Measurements from ENCODE around the gene SFXN5.

SFXN5 gene

DNA sequence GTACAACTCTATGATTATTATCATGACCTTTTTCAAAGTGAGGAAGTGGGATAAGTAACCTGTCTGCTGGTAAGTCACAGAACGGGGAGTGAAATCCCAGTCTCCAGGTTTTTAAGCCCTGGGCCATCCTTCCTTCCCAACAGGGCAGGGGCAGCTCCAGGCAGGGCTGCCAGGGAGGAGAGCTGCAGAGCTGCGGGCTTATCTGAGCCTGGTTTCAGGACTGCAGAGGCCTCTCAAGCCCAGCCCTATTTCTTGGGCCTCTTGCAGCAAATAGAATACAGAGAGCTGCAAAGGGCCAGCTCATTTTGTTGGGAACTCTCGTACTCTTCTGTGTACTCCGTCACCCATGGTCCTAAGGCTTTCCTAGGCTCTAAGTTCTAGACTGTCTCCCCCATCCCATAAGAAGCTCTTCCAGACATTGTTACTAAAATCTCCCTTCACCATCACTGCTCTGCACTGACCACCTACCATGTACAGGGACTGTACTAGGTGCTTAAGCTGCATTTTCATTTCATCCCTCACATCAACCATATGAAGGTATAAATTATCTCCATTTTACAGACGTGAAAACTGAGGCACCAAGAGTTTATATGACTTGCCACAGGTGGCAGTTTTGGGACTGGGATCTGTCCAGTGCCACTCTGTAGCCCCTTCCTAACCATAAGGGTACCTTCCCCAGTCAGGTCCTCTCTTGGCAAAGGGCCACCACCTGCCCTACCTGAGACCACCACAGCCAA, 38.1 kb upstream of the SFXN5 start:
- Histone ChIP-seq H3K27me3 (no peaks in the 10 kb centered on the region), H3K4me1 (peaks cover 0 to 51% (median 37%) of the 10 kb centered on the region in 4 donors), H3K4me3 (peak overlapping the region in 1 of 2 donors; percentile 83), H3K9me3 (no peaks in the 10 kb centered on the region), H3K27ac (peak overlapping the region in 1 of 2 donors; percentile 89), H3K36me3 (no peaks in the 10 kb centered on the region)
- peak in 1 of 2 donors; percentile 4 for DNase-seq
- intact Hi-C loops (cut with DNase I; ENCODE audit: low total_unique reads) = no loop called here
- TF ChIP-seq, protein P1, sequence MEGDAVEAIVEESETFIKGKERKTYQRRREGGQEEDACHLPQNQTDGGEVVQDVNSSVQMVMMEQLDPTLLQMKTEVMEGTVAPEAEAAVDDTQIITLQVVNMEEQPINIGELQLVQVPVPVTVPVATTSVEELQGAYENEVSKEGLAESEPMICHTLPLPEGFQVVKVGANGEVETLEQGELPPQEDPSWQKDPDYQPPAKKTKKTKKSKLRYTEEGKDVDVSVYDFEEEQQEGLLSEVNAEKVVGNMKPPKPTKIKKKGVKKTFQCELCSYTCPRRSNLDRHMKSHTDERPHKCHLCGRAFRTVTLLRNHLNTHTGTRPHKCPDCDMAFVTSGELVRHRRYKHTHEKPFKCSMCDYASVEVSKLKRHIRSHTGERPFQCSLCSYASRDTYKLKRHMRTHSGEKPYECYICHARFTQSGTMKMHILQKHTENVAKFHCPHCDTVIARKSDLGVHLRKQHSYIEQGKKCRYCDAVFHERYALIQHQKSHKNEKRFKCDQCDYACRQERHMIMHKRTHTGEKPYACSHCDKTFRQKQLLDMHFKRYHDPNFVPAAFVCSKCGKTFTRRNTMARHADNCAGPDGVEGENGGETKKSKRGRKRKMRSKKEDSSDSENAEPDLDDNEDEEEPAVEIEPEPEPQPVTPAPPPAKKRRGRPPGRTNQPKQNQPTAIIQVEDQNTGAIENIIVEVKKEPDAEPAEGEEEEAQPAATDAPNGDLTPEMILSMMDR (IDR thresholded peaks at IDR 0.05) = no peak

DNA sequence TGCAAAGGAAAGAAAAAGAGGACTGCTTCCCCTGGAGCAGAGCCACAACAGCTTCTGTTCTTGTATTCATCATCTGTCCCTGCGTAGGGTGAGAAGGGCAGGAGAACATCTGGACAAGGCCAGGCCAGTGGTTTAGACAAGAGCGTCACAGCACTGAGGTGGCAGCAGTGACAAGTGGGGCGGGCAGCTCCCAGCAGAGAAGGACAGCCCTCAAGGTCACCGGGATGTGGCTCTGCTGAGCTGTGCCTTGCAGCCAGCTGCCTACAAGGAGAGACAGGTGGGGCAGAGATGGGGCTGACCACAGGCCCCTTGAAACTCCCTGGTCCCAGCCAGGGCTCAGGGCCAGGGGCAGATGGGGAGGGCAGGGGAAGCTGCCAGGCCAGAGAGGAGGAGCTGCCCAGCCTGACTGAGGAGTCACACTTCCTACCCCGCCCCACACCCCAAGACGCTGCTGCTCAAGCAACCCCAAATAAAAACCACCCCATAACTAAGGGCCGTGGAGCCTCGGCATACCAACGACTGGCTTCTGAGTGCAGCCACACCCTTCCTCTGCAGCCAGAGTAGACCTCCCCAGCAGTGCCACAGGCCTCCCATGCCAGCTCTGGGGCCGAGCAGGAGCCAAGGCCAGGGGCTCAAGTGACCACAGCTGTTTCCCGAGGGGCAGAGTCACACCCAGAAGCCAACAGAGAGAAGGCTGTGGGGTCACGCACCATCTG, 35.9 kb upstream of the SFXN5 start:
- no peaks in the 10 kb centered on the region for H3K27me3 ChIP-seq
- intact Hi-C loops (cut with DNase I; ENCODE audit: low total_unique reads) = no loop called here
- H3K4me1 ChIP-seq = peaks cover 0 to 51% (median 37%) of the 10 kb centered on the region in 4 donors
- no peaks in the 10 kb centered on the region for H3K36me3 ChIP-seq
- DNase-seq = peak; percentile 23 to 62
- TF ChIP-seq, protein P1 (IDR thresholded peaks at IDR 0.05) = no peak
- H3K4me3 ChIP-seq = no peak overlapping the region
- no peak overlapping the region for H3K27ac ChIP-seq
- no peaks in the 10 kb centered on the region for H3K9me3 ChIP-seq

DNA sequence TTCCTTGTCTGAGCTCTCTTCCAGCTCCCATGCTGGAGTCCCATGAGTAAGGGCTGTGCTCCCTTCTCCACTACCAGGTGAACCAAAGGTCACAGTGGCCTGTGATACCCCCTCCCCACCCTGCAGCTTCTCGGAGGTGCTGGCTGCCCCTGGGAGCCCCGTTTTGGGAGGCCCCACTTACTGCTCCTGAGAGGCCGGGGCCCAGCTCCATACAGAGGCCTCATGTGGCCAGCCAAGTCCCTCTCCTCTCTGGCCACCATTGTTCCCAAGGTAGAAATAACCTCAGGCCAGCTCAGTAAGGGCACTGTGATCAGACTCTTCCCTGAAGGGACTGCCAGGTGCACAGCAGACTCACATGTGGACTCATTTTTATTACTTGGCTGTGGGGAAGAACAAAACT, 35.3 kb upstream of the SFXN5 start:
- peak in 1 of 2 donors; percentile 51 for DNase-seq
- Histone ChIP-seq H3K36me3 (no peaks in the 10 kb centered on the region), H3K4me1 (peaks cover 0 to 51% (median 37%) of the 10 kb centered on the region in 4 donors), H3K27ac (no peak overlapping the region), H3K9me3 (no peaks in the 10 kb centered on the region), H3K4me3 (no peak overlapping the region), H3K27me3 (no peaks in the 10 kb centered on the region)
- intact Hi-C loops (cut with DNase I; ENCODE audit: low total_unique reads) = no loop called here
- TF ChIP-seq, protein P1 (IDR thresholded peaks at IDR 0.05) = no peak

DNA sequence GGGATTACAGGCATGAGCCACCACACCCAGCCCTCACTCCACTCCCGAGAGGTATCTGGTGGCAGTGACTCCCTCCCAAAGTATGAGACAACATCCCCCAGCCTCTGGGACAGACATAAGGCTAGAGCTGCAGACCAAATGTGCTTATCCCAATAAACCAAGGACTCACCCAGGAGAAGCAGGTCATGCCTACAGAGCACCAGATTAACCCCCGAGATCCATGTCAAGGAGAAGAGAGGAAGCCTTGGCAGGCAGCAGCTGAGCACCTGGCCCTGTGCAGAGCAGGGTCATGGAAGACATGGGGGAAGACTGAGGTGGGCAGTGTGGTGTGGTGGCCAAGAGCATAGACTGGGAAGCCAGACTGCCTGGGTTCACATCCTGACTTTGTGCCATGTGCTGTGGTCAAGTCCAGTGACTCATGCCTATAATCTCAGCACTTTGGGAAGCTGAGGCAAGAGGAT, 34.0 kb upstream of the SFXN5 start:
- DNase-seq = peak in 1 of 2 donors; percentile 33
- Histone ChIP-seq H3K4me3 (no peak overlapping the region), H3K9me3 (no peaks in the 10 kb centered on the region), H3K27ac (no peak overlapping the region), H3K4me1 (peaks cover 0 to 40% (median 26%) of the 10 kb centered on the region in 4 donors), H3K27me3 (no peaks in the 10 kb centered on the region), H3K36me3 (no peaks in the 10 kb centered on the region)
- intact Hi-C loops (cut with DNase I; ENCODE audit: low total_unique reads) = no loop called here
- TF ChIP-seq, protein P1 (IDR thresholded peaks at IDR 0.05) = no peak

DNA sequence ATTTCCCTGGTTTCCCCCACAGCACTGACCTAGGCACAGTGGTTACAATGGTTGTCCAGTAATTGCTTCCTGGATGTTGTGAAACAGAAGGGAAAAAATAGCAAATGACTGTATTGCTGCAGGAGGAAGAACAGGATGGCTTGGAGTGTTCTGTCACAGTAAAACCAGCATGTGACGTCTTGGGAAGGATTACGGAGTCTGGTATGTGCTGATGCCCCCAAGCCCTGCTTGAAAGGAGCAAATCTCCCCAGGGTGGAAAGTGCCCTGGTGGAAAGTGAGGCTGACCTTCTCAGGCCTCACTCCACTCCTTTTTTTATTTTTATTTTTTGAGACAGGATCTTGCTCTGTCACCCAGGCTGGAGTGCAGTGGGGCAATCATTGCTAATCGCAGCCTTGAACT, 33.4 kb upstream of the SFXN5 start:
- Histone ChIP-seq H3K4me1 (peaks cover 0 to 34% (median 20%) of the 10 kb centered on the region in 4 donors), H3K36me3 (no peaks in the 10 kb centered on the region), H3K27ac (no peak overlapping the region), H3K4me3 (no peak overlapping the region), H3K9me3 (no peaks in the 10 kb centered on the region), H3K27me3 (no peaks in the 10 kb centered on the region)
- TF ChIP-seq, protein P1 (IDR thresholded peaks at IDR 0.05) = no peak
- peak in 1 of 2 donors; percentile 1 for DNase-seq
- intact Hi-C loops (cut with DNase I; ENCODE audit: low total_unique reads) = no loop called here
